LNCAP (cell line): Measurements from ENCODE around the gene SLC37A3.

Source experiments
- CTCF ChIP-seq: fragments of 450-650 bp; IDR thresholded peaks from 2 replicates; pipeline ENCODE4 v1.5.1; 2017; ENCODE audit warnings: mild to moderate bottlenecking

Gene SLC37A3

GRCh38 chr7:140415361-140415760, 17.0 kb upstream of the SLC37A3 start:
- TF ChIP-seq CTCF, result no peak

- no peak for TF ChIP-seq CTCF
These were observed 6.3 kb upstream of the SLC37A3 start for GRCh38 chr7:140404565-140405065.

- no peak for TF ChIP-seq CTCF
These were observed 5.7 kb upstream of the SLC37A3 start, which contains the start of gene RAB19 for GRCh38 chr7:140403878-140404564. TSS of gene RAB19 (plus strand) at chr7:140404058. CDS start at chr7:140407647, 3,589 bp downstream.

- no peak for TF ChIP-seq CTCF
These were observed 4.0 kb upstream of the SLC37A3 start for GRCh38 chr7:140402178-140402835.

GRCh38 chr7:140400381-140400780, 2.1 kb upstream of the SLC37A3 start:
- TF ChIP-seq CTCF, result no peak

- TF ChIP-seq CTCF, result no peak
These were observed 491 bp upstream of the SLC37A3 start for GRCh38 chr7:140398821-140399220.

- TF ChIP-seq CTCF, result no peak
These were observed 4.5 kb downstream of the SLC37A3 start for GRCh38 chr7:140393756-140394306.
